HG03521 (cell line): ENCODE results near the gene LCE5A.
"Not testable (repeated sequence)": the region's sequence is repeated elsewhere in the genome, so short reads cannot be mapped to it uniquely, and the experiment has no call there.

ENCODE experiments used
- ATAC-seq: cut with Tn5 transposase; IDR thresholded peaks from one replicate; pipeline ENCODE4 v1.9.1; 2021; ENCODE audit warnings: mild to moderate bottlenecking, moderate library complexity; ENCODE audit not compliant: unreplicated experiment

LCE5A gene

DNA sequence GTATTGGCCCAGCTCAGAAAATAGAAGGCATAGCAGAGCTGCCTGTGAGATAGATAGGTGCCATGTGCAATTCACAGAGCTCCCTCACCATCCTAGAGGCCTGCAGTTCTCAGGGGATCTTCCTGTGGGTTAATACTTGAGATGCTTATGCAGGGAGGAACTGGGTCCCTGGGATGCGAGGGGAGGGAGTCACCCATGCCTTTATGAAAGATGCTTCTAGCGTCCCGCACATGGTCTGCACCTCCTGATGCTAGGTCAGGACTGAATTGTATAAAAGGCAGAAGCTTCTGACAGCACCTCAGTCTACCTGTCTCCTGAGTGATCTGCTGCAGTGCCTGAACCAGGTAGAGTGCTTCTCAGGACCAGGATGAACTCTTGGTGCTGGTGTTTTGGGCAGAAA lies at the start of gene LCE5A:
TSS of gene LCE5A (plus strand) at position 301 of the 400 bp plus-strand sequence. CDS start 732 bp downstream, outside the sequence.
- ATAC-seq = no peak

DNA sequence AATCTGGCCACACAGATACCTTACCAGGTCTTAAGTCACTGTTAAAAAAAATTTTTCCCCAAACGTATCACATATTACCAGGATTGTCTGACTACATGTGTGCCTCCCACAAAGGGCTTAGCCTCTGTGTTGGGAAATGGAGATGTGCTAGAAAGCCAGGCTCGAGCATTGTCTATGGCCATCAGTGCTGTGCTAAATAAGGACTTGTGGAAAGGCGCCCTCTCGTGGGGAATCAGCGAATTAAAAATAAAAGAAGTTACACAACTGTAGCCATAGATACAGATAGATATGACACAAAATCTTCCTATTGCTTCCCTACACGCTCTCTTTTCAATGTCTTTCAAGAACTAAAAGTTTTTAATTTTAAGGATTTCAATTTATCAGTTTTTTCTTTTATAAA lies 49.1 kb upstream of the LCE5A start:
- ATAC-seq = no peak

DNA sequence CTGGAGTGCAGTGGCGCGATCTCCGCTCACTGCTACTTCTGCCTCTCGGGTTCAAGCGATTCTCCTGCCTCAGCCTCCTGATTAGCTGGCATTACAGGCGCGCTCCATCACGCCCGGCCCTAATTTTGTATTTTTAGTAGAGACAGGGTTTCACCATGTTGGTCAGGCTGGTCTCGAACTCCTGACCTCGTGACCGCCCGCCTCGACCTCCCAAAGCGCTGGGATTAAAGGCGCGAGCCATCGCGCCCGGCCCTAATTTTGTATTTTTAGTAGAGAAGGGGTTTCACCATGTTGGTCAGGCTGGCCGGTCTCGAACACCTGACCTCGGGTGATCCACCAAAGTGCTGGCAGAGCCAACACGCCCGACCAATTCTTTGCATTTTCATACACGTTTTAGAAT lies 48.0 kb upstream of the LCE5A start:
- no peak for ATAC-seq

DNA sequence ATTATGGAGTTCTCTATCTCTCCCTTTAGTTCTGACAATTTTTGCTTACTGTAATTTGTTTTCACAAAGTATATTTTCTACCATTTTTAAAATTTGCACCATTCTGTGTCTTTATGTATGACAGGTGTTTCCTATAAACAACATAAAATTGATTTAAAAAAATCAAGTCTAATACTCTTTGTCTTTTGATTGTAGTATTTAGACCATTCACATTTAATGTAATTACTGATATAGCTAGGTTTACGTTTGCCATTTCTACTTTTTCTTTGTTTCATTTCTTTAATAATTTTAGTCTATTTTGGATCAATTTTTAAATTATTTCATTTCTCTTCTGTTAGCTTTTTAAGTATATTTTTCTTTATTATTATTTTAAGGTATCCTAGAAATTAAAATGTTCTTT lies 44.4 kb upstream of the LCE5A start:
- ATAC-seq = no peak

- no peak for ATAC-seq
These were observed 36.6 kb upstream of the LCE5A start for GRCh38 chr1:152473887-152474537.

GRCh38 chr1:152479792-152480595 lies 30.6 kb upstream of the LCE5A start:
- ATAC-seq = no peak

- no peak for ATAC-seq
These were observed 28.5 kb upstream of the LCE5A start for GRCh38 chr1:152481869-152482664.

GRCh38 chr1:152486400-152487006 lies 24.1 kb upstream of the LCE5A start:
- no peak for ATAC-seq

DNA sequence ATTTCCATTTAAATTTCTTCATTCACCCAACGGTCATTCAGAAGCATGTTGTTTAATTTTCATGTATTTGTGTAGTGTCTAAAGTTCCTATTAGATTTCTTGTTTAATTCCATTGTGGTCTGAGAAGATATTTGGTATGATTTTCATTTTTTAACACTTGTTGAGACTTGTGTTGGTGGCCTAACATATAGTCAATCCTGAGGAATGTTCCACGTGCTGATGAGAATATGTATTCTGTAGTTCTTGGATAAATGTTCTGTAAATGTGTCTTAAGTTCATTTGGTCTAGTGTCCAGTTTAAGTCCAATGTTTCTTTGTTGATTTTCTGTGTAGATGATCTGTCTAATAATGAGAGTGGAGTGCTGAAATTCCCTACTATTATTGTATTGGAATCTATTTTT lies 22.7 kb upstream of the LCE5A start:
- ATAC-seq = no peak

GRCh38 chr1:152491537-152491936 lies 19.1 kb upstream of the LCE5A start:
- ATAC-seq = not testable (repeated sequence)

DNA sequence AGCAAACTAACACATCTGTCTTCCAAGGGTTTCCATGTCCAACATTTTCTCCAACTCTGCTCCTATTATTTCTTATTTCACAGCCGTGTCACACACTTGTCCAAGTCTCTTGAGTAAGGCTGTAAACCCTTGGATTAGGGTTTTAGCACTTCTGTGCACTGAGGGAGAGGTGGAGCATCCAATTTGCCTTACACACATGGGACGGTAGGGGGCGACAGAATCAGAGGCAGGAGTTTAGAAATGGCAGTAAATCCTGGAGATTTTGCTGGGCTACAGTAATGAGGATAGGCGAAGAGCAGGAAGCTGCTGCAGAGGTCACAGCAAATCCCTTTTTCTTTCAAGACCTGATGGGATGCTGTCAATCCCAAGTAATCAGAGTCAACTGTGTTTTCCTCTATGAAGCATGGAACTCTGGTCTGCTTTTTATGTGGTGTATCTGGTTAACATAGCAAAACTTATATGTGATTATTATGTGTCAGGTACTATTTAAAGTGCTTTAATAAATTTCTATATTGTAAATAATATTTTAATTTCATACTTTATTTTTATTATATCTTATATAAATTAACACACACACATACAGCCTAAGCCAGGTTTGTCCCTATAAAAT lies 15.4 kb upstream of the LCE5A start:
- no peak for ATAC-seq

DNA sequence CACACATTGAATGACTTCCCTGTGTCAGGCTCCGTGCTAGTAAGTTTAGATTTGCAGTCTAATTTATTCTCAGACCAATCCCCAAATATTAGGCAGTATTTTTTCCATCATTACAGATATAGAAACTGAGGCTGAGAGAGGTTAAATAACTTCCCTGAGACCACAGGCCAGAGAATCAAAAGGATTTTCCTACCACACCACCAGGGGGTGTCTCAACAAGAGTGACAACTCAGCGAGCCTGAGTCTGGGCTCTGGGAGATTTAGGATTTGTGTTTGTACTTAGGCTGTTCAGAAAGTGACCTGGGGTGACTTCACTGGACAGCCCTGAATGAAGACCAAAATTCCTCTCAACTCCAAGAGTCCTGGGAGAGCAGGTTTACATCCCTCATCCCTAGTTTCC lies 13.3 kb upstream of the LCE5A start:
- ATAC-seq = no peak

GRCh38 chr1:152501704-152502103 lies 8.9 kb upstream of the LCE5A start:
- no peak for ATAC-seq

DNA sequence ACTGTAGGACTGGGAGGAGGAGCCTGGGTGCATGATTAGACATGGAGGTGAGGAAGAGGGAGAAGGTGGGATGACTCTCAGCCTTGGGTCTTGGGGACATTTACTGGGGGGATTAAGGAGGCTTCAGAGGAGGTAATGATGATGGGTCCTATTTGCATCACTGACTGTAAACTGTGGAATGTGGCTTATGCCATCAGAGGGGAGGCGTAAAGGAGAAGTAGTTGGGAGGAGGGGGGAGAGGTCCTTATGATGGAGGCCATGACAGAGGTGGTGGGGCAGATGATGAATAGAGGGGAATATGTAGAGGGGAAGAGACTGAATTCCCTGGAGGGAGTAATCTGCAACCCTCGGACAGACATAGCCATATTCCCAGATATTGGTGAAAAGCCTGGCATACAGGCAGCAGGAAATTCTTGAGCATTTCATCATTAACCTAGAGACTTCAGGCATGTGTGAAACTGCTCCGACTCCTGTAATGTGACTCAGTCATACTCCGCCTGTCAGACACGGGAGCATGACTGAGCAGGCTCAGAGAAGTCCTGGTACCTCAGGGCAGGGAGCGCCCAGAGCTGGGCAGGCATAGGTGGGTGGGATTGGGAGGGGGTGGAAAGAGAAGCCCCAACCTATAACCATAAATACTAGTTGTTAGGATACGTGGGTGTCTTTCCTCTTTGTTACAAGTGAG lies 8.0 kb upstream of the LCE5A start:
- no peak for ATAC-seq

GRCh38 chr1:152505083-152505482 lies 5.5 kb upstream of the LCE5A start:
- ATAC-seq = no peak

DNA sequence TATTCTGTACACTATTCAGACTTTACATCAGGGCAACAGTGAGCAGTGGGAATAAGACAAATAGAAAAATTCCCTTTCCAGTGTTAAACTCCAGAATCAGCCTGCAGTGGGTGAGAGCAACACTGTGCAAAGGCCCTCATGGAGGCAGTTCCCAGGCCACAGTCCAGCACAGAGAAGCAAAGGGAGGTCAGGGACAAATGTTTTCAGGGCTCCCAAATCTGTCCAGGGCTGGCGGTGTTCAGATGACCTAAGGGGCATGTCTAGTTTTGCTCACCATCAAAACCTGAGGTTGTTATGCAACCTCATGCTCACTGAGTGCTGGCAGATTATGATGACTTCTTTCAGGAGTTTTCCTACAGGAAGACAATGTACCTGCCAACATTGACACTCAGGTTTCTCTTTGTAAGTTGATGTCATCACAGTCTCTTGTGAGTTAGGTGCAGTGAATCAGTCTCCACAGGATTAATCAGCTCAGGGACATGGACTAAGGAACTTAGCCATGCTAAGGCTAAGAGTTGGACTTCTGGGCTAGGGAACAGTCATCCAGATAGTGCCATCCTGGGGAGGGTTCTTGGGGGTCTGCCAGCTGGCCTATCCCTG lies 3.6 kb upstream of the LCE5A start:
- no peak for ATAC-seq

- no peak for ATAC-seq
These were observed 993 bp downstream of the LCE5A start for GRCh38 chr1:152511596-152511995.

DNA sequence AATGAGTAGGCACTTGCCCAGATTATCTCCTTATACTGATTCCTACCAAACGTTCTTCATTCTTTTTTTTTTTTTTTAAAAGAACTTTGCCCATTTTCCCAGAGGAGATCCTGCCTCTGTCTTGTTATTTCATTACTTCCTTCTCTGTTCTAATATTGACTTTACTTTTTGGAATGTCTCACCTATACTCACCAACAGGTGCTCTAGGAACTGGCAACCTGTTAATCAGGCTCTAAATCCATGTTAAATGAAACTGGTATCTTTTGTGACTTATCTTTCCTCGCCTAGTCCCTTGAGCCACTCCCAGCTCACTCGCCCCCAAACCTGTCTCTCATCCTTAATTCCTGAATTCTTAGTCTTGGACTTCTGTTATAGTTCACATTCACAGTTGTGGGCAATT lies 2.5 kb downstream of the LCE5A start:
- ATAC-seq = no peak

- ATAC-seq = no peak
These were observed 4.3 kb downstream of the LCE5A start for GRCh38 chr1:152514715-152515433.
